ENCODE data around the gene TSG101. TPM values are rescaled to one million over a fixed set of nuclear protein-coding genes. Genes with fewer than 3 reads are reported as not detected.

The TSG101 gene
- total and polyA plus RNA-seq, 10 of the 15 experiments (the other 5 are each of a cell fraction or from before 2014, with no cell fraction given), result 22.3 to 147 (median 84.9) TPM

- no peak for ATAC-seq
- ChIA-PET POLR2A (no interaction called here), RAD21 (ENCODE audit: unreplicated experiment) (interaction anchor here (1.5 kb wide), 1 partner anchor 119 kb away, joined by 3 read pairs; no protein-coding TSS in a partner anchor)
Measured at GRCh38 chr11:18534245-18534644, 7.5 kb upstream of the TSG101 start.

More at GRCh38 chr11:18534245-18534644, 7.5 kb upstream of the TSG101 start:
- H3K9me3 ChIP-seq (replicated peaks; ENCODE audit: control insufficient read depth, insufficient read depth, low read length), result no peaks in the 10 kb centered on the region
- SMC1A ChIA-PET (ENCODE audit: uncharacterized antibody, unreplicated experiment), result no interaction called here
- H3K4me2 ChIP-seq (ENCODE audit: control insufficient read depth, insufficient read depth), result no peak overlapping the region
- in situ Hi-C loops (cut with MboI) (no loop called here), intact Hi-C loops (cut with micrococcal nuclease; ENCODE audit: unreplicated experiment) (no loop called here)
- peaks cover 0 to 5% of the 10 kb centered on the region in 2 experiments; a peak in 2 of 4 replicates for H3K36me3 ChIP-seq (ENCODE audit: control insufficient read depth in 2 of 2, insufficient read depth in 2 of 2, low read length in 1 of 2)
- no peaks in the 10 kb centered on the region for H4K20me1 ChIP-seq (ENCODE audit: control insufficient read depth, insufficient read depth)
- no peaks in the 10 kb centered on the region; the same call in 1 of the 2 replicates for H3K4me1 ChIP-seq (ENCODE audit: control insufficient read depth, insufficient read depth, low read length)
- FAIRE-seq, result no peak
- H3K9ac ChIP-seq (ENCODE audit: control insufficient read depth, insufficient read depth, low read length), result no peak overlapping the region
- H3K79me2 ChIP-seq (ENCODE audit: control insufficient read depth, insufficient read depth, low read length), result no peaks in the 10 kb centered on the region
- DNase-seq (ENCODE audit: low read depth, low spot score), result no peak
- TF ChIP-seq NKRF (conservative IDR thresholded peaks at IDR 0.05) (no peak), MEF2B (IDR thresholded peaks at IDR 0.05; ENCODE audit: partially characterized antibody, poor library complexity, severe bottlenecking) (no peak)
- 96% methylated on average over 1 of the region's 1 CpG for WGBS (ENCODE audit: insufficient coverage, insufficient replicate concordance, low lambda C conversion rate, missing lambda C conversion rate)
- H2AFZ ChIP-seq (ENCODE audit: control insufficient read depth, low read depth, low read length), result no peak overlapping the region
- CTCF ChIA-PET, result interaction anchor here (0.9 to 1.6 kb wide), 4 partner anchors 84 to 419 kb away, joined by 3 to 4 read pairs (median 3); no protein-coding TSS in a partner anchor
- no TSS peak for BruUV-seq (replicated peaks)
- no peak overlapping the region for H3K27ac ChIP-seq (ENCODE audit: control insufficient read depth, insufficient read depth)
- no peaks in the 10 kb centered on the region for H3K27me3 ChIP-seq (replicated peaks in 1 of 2; ENCODE audit: control insufficient read depth in 2 of 2, insufficient read depth in 2 of 2, low read length in 1 of 2)
- no peak overlapping the region for H3K4me3 ChIP-seq

All from GM12878 (cell line).